ENCODE measurements around the gene CDH11. TPM values are rescaled to one million over a fixed set of nuclear protein-coding genes. Genes with fewer than 3 reads are reported as not detected.

The CDH11 gene
- total RNA-seq, 1 experiment from 2014 or later, result 5.4 TPM

DNA sequence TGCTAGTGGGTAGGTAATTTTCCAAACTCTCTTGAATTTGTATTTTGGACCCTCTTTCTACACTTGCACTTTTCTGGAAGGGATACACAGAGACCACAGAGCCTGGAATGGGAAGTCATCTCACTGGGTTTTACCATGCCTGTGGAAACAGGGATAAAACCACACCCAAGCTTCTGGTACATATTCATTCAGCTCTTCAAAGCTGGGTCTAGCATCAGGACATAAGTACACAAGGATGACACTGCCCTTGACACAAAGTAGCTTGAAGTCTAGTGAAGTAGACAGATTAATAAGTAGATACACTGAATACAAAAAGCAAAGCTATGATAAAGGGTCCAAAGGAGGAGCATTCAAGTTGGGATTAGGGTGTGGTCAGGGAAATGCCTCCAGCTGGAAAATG, 118.2 kb downstream of the CDH11 start:
- Histone ChIP-seq H3K79me1 (ENCODE audit: insufficient read depth, low read depth, low read length, poor library complexity, severe bottlenecking) (no peaks in the 10 kb centered on the region), H4K91ac (ENCODE audit: insufficient read length, low read depth, low read length) (no peak overlapping the region), H3K23ac (ENCODE audit: insufficient read length, low read depth, low read length) (no peak overlapping the region), H3T11ph (ENCODE audit: low read length) (no peak overlapping the region), H2BK5ac (ENCODE audit: insufficient read length, low read length) (no peak overlapping the region), H4K8ac (replicated peaks; ENCODE audit: insufficient read length, low read depth, low read length) (no peak overlapping the region), H4K5ac (ENCODE audit: insufficient read length, low read depth, low read length) (no peak overlapping the region), H3K9ac (ENCODE audit: extremely low read depth, insufficient read length, low read length) (no peak overlapping the region), H3K4ac (ENCODE audit: low read depth, low read length) (no peak overlapping the region), H3K27ac (ENCODE audit: insufficient read length, low read depth, low read length) (no peak overlapping the region), H3K14ac (ENCODE audit: insufficient read depth, low read length) (no peak overlapping the region), H3K27me3 (ENCODE audit: insufficient read depth, low read length) (no peaks in the 10 kb centered on the region), H3K4me1 (ENCODE audit: insufficient read depth, low read length) (peaks cover 2% of the 10 kb centered on the region; the same call in 1 of the 2 replicates), H3K23me2 (ENCODE audit: insufficient read length, low read depth, low read length, poor library complexity, severe bottlenecking) (no peaks in the 10 kb centered on the region), H3K79me2 (ENCODE audit: insufficient read depth, low read length) (no peaks in the 10 kb centered on the region), H2BK120ac (ENCODE audit: low read depth, low read length, poor library complexity, severe bottlenecking) (no peak overlapping the region), H2BK20ac (ENCODE audit: low read depth, low read length, poor library complexity, severe bottlenecking) (no peak overlapping the region), H3K18ac (ENCODE audit: insufficient read length, low read depth, low read length) (no peak overlapping the region), H2BK12ac (ENCODE audit: insufficient read length, low read depth, low read length) (no peak overlapping the region), H3K9me3 (ENCODE audit: control insufficient read depth, low read depth, low read length) (no peaks in the 10 kb centered on the region), H4K20me1 (ENCODE audit: control insufficient read depth, insufficient read depth, insufficient read length) (no peaks in the 10 kb centered on the region), H2AK5ac (ENCODE audit: insufficient read length, low read length) (no peak overlapping the region), H2BK15ac (ENCODE audit: low read depth, low read length) (no peak overlapping the region), H3K56ac (ENCODE audit: insufficient read length, low read depth, low read length) (no peak overlapping the region), H2AFZ (ENCODE audit: low read length) (no peak overlapping the region), H3K4me2 (ENCODE audit: insufficient read depth, insufficient read length, low read length) (no peak overlapping the region)
- TF ChIP-seq, protein P1, sequence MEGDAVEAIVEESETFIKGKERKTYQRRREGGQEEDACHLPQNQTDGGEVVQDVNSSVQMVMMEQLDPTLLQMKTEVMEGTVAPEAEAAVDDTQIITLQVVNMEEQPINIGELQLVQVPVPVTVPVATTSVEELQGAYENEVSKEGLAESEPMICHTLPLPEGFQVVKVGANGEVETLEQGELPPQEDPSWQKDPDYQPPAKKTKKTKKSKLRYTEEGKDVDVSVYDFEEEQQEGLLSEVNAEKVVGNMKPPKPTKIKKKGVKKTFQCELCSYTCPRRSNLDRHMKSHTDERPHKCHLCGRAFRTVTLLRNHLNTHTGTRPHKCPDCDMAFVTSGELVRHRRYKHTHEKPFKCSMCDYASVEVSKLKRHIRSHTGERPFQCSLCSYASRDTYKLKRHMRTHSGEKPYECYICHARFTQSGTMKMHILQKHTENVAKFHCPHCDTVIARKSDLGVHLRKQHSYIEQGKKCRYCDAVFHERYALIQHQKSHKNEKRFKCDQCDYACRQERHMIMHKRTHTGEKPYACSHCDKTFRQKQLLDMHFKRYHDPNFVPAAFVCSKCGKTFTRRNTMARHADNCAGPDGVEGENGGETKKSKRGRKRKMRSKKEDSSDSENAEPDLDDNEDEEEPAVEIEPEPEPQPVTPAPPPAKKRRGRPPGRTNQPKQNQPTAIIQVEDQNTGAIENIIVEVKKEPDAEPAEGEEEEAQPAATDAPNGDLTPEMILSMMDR (conservative IDR thresholded peaks at IDR 0.05), result no peak
- Mint-ChIP-seq H3K4me1 (peaks cover 8 to 12% of the 10 kb centered on the region in 2 experiments; a peak in 3 of 4 replicates), H3K9me3 (no peaks in the 10 kb centered on the region; a peak in 2 of 5 replicates), H3K27ac (no peak overlapping the region), H3K36me3 (ENCODE audit: insufficient read depth in 1 of 3, low read depth in 3 of 3) (peaks cover 0 to 14% (median 13%) of the 10 kb centered on the region in 3 experiments; a peak in 4 of 7 replicates), H3K4me3 (no peak overlapping the region), H3K27me3 (ENCODE audit: low read depth) (no peaks in the 10 kb centered on the region)
- no peak for DNase-seq
